Measurements from ENCODE around the gene HMGXB3.

DNA sequence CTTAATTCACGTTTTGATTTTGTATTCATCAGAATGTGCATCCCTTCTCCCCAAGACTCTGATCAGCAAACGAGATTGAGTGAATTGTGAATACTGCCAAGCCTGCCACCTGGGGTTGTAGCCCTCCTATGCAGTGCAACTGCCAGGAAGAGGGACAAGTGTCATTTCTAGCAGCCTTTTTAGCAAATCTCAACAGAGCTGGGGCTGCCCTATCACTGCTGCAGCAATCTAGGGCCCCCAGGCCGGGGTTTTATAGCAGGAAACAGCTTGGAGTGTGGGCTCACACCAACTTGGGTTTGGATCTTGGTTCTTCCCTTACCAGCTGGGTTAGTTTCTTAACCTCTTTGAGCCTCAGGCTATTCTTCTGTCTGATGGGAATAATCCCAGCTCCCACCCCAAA is 81.8 kb downstream of the HMGXB3 start:
- TF ChIP-seq CTCF (IDR thresholded peaks at IDR 0.05; ENCODE audit: insufficient read depth, low read length, poor library complexity, severe bottlenecking) = no peak
- no peak for TF ChIP-seq EZH2phosphoT487 (conservative IDR thresholded peaks at IDR 0.05; ENCODE audit: low read length)
